Aortic smooth muscle cell (primary cell): ENCODE data around the gene ADGRB2. TPM values are rescaled to one million over a fixed set of nuclear protein-coding genes. Genes with fewer than 3 reads are reported as not detected.

Experiments used
- total RNA-seq: library from RNA; depleted of rRNA; stranded (reverse); fragments of >200 nt; gene quantifications from 2 replicates; pipeline ENCODE4 v1.2.3, GENCODE V29; 2014

Gene ADGRB2
- total RNA-seq, result 4.0 and 4.9 TPM in 2 replicates

DNA sequence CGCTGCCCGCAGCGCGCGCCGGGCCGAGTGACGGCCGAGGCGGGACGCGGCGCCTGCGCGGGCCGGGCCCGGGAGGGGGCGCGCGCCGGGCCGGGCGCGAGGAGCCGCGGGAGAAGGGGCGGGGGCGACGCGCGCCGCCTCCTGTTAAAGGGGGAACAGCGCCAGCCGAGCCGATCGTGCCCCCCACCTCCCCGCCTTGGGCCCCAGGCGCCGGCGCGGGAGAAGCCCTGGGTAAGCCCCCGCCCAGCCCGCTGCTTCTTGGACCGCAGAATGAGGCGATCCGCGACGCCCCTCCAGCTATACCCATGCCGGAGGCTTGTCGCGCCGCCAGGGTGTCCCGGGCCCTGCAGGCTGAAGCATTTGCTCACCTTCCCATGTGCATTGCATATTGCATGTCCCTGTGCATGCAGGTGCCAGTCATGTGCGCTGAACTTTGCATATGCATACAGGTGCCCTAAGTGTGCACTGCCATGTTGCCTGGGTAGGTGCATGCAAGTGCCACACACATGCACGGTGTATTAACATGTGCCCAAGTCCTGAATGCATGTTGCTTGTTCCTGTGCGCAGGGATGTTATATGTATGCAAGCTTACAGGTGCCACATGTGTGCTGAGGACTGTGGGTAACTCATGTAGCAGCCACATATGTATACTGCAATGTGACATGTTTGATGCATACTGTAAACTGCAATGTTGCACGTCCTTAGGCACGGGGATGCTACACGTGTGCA is at the start of gene ADGRB2:
ADGRB2 (minus strand) TSS at position 29 of the 729 bp plus-strand sequence. CDS start 7,119 bp downstream, outside the sequence.

GRCh38 chr1:31703431-31704270 is 60.5 kb downstream of the ADGRB2 start, which contains the start of gene COL16A1:
TSS of gene COL16A1 (minus strand) at chr1:31704017. CDS start at chr1:31702193, 1,824 bp downstream.

Other genes starting within 250 kb of the ADGRB2 start
- 212 and 291 TPM in 2 replicates for gene TINAGL1, start 187.8 kb downstream of the ADGRB2 start, total RNA-seq
- 0.26 TPM in 1 of 2 replicates, not detected in the other for gene HCRTR1, start 146.7 kb downstream of the ADGRB2 start, total RNA-seq
- gene PEF1, start 119.5 kb downstream of the ADGRB2 start, total RNA-seq, result 59.8 and 64.8 TPM in 2 replicates
- gene COL16A1, start 60.3 kb downstream of the ADGRB2 start, total RNA-seq, result 48.1 and 59.5 TPM in 2 replicates
- gene SPOCD1, start 51.7 kb upstream of the ADGRB2 start, total RNA-seq, result 35.8 and 43.3 TPM in 2 replicates
- gene PTP4A2, start 174.0 kb upstream of the ADGRB2 start, total RNA-seq, result 395 and 404 TPM in 2 replicates
- gene KHDRBS1, start 249.5 kb upstream of the ADGRB2 start, total RNA-seq, result 42.5 and 56.6 TPM in 2 replicates